Activated CD8-positive, alpha-beta memory T cell treated with anti-CD3 and anti-CD28 coated beads for 48 hours (primary cell): Measurements from ENCODE around the gene PRMT7.

Experiments used
- DNase-seq, 3 experiments: peaks; one replicate each; pipeline ENCODE4 v3.0.0-alpha.2; 2020; ENCODE audit warnings: low read depth in 2 of 3, low spot score in 2 of 3

Gene PRMT7

DNA sequence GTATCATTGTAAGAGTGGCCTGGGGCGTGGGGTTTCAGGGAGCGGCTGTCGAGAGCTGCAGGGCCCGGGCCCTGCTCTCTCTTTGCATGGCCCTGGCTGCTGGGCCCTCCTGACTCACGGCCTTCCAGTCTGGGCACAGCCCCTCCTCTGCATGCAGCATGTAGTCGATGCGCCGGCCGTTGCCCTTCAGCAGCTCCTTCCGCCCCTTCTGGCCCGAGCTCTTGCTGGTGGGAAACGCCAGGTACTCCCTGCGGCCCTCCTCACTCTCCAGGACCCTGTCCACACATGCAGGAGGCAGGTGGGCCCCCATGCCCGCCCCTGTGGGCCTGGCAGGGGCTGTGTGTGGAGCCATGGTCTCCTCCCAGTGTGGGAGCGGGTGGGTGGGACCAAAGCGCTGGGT lies 50.7 kb downstream of the PRMT7 start:
- no peak for DNase-seq

DNA sequence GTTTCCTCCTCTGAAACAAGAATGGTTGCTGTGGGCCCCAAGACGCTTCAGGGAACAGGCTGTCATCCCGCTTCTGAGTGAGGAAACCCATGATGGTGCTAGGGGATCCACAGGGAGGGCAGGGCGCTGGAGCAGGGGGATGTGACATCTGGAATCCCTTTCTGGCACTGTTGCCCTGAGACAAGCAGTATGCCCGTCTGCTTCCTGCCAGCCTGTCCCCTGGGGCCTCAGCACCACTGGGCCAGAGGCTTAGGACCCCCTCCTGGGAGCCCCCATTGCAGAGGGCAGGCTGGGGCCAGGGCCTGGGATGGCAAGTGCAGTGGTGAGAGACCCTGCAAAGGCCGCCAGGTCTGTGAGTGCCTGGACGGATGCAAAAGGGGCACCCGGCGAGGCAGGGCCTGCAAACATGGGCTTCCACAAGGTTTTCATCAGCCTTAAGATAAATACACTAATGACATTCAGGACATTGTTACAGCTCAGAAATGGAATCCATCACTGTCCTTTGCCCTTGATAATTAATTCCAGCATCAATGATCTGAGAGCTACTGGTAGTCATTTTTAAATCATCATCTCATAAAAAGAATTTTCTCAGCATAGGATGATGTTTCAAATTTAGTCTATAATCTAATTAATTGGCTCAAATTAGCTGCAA lies 51.6 kb downstream of the PRMT7 start:
- DNase-seq = no peak

DNA sequence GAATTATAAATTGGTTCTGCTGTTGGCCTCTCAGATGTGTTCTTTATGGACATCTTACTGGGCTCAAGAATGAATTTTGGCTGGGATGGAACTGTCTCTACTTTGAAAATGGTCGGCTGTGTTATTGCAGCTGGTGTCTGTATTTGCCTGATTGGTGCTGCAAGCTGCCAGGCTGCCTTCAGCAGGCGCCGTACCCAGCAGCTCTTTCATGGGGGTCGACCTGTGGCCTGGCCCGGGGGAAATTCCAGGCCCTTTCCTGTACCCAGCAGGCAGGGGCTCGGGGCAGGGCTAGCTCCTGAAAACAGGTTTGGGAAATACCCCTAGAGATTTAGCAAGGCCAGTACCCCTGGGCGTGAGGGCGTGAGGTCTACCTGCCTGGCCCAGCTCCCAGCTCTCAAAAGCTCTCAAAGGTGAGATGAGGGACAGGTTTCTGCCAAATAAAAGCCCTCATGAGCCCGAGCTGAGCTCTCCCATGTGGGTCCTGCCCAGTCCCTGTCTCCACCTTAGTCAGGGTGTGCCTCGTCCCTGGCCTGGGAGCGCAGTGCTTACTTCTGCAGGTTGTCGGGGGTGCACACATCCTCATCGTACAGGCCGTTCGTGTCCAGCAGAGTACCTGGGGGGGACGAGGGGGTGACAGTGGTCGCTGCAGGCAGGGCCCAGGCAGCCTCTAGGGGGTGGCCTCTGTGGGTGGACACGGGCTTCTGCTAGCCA lies 52.3 kb downstream of the PRMT7 start:
- DNase-seq = no peak

DNA sequence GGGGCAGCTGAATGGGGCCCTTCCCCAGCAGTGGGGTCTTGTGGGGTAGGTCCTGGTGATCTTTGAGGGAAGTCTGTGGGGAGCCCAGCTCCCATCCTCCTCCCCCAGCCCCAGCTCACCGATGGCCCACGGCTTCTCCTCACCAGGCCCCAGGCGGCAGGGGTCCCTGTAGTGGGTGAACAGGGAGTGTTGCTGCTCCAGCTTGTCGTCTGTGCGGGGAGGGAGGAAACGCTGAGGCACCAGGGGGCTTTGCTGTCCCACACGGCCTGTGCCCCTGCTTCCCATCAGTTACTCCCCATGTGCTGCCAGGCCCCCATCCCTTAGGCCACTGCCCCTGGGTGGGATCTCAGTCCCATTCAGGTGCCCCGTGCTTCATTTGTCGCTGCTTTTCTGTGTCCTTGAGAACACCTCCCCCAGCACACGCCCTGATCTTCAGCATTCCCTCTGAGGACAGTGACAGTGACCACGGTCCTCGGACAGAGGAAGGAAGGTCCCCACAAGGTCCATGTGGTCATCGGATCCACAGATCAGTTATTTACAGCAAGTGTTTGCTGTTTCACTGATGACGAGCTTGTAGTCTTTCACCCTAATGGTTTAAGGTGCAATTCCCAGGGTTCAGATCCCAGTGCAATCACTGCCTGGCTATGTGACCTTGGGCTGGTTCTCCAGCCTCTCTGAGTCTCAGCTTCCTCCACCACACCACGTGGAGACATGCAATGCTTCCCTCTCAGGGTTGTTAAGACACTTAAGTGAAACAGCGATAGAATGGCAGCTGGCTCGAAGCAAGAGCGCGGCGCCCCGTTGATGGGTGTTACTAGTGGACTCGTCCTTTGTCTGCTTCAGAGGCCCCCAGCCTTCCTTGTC lies 53.1 kb downstream of the PRMT7 start:
- DNase-seq = no peak

DNA sequence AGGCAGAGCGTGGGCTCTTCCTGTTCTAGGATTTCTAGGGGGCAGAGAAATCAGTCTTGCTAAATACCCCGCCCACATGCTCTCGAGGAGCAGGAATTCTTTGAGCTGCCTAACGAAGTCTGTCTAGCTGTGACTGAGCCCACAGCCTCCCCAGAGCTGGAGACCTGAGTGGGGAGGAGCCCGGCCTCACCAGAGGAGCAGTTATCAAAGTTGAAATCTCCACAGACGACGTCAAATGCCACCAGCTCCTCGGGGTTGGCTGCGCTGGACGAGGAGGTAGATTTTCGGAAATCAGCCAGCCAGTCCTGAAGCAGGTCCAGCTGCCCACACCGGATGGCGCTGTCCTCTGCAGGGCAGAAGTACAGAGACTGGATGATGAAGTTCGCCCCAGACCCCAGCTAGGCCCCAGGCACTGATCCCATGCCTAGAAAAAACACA lies 53.8 kb downstream of the PRMT7 start:
- DNase-seq = no peak

DNA sequence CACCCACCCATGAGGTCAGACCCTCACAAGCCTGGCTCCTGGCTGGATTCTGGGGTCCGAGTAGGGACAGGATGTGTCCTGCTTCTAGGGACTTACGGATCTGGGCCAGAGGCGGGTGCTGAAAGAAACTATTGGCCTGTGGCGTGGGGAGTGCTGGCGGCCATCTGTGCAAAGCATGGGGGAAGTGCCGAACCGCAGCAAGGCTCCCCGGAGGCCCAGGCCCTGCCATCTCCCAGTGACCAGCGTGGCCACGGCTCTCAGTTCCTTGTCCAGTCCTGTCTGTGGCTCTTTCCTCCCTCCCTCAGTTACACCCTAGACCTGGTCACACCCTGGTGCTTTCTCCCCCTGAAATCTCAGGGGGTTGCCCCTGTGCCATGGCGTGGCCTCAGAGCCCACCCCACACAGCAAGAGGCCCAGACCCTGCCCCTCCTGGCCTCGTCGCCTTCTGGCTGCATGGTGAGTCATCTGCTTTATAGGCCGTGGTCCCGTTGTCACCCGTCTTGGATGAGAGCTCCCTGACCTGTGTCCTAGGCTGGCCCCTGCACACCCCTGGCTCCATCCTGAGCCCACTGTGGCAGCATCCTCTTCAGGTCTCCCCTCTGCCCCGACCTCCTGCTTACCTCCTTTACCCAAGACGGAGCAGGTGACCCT lies 54.5 kb downstream of the PRMT7 start:
- DNase-seq = no peak

DNA sequence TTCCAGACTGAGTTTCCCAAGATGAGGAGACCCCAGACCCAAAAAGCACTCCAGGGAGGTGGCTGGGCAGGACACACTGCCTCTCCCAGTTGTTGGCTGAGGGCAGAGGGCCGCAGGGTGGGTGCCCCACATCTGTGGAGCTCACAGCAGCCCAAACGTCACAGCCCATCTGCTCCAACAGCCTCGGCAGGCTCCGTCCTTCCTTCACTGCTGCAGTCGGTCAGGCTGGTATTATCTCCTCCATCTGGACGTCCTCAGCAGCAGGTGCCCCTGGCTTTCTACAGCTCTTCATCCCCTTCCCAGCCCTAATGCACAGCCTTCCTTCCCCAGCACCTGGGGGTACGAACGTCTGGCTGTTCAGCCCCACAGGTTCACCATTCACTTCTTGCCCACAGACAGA lies 55.2 kb downstream of the PRMT7 start:
- no peak for DNase-seq

DNA sequence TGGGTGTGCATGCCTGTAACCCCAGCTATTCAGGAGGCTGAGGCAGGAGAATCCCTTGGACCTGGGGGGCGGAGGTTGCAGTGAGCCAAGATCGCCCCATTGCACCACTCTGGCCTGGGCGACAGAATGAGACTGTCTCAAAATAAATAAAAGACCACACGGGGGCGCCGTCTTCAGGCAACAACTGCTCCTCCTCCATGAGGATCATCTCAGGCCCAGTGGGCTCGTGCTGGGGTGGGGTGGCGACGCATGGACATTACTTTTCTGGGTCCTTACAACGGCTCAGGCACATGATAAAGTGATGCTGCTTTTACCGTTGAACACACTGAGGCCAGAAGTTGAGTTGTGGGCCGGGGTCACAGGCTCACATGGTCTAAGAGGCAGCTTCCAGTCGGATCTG lies 56.2 kb downstream of the PRMT7 start:
- no peak for DNase-seq

DNA sequence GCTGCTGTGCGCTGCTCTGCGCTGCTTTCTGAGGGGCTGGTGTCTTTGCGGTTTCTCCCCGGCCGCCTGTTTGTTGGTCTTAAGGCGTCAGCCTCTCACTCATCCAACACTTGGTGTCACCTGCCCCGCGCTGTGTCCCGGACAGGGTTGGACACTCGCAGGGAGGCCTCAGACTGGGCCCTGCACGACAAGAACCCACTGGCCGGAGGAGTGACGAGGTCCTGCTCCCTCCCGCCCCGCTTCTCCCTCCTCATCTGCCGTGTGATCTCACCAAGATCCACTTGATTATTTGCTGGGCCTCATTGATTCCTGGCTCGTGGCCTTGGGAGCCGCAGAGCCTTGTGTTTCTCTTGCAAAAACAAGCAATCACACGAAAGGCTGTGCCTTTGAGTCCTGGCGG lies 56.6 kb downstream of the PRMT7 start:
- DNase-seq = no peak

DNA sequence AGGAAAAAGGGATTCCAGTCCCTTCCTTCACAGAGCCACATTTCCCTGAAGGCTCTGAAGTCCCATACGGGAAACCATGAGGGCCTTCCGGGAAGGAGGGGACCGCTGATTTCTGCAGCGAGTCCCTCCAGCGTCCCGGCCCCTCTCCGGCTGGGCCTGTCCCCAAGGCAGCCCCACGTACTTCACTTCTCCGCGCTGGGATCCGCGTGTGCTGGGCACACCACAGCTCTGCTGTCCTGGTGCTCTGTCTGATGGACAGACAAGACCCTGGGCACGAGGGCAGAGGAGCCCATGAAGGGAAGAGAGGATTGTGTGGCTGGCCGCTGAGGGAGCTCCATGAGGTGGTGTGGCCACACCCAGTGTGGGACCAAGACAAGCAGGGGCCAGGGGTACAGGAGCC lies 57.1 kb downstream of the PRMT7 start:
- DNase-seq = no peak

DNA sequence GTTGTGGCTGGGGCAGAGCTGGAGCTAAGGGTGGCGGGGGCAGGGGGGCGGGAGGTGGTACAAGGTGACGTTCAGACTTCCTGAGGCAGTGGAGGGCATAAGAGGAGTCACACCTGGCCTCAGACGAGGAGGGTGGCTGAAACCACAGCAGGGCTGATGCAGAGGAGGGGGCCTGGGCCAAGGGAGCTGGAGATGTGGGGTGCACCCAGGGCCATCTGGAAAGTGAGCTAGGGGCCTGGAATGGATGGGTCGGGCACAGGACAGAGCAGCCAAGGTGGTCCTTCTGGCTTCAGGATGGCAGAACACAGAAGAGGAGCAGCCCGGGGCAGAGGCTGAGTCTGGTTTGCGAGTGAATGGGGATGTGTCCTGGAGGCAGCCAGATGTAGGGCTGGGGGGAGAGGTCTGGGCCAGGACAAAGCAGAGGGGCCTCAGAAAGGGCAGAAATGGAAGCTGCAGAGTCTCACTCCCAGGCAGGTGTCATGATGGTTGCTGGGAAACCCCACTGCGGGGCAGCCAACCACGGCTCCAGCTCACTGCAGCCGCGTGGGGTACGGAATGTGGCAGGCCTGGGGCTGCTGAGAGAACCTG lies 57.6 kb downstream of the PRMT7 start:
- DNase-seq = no peak

DNA sequence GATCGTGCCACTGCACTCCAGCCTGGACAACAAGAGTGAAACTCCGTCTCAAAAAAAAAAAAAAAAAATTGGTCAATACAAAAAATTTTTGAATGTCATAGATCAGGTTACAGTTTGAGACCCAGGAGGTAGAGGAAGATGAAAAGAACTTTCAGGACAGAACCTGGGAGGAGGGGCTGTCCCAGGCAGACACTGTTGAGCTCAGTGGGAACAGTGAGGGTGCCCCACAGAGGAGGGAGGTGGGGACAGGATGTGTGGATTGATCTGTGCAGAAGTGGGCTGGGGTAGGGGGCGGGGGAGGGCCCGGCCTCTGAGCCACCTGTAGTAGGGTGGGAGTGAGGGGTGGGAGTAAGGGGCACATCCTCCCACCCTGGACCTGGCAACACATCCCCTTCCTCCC lies 58.3 kb downstream of the PRMT7 start:
- no peak for DNase-seq

DNA sequence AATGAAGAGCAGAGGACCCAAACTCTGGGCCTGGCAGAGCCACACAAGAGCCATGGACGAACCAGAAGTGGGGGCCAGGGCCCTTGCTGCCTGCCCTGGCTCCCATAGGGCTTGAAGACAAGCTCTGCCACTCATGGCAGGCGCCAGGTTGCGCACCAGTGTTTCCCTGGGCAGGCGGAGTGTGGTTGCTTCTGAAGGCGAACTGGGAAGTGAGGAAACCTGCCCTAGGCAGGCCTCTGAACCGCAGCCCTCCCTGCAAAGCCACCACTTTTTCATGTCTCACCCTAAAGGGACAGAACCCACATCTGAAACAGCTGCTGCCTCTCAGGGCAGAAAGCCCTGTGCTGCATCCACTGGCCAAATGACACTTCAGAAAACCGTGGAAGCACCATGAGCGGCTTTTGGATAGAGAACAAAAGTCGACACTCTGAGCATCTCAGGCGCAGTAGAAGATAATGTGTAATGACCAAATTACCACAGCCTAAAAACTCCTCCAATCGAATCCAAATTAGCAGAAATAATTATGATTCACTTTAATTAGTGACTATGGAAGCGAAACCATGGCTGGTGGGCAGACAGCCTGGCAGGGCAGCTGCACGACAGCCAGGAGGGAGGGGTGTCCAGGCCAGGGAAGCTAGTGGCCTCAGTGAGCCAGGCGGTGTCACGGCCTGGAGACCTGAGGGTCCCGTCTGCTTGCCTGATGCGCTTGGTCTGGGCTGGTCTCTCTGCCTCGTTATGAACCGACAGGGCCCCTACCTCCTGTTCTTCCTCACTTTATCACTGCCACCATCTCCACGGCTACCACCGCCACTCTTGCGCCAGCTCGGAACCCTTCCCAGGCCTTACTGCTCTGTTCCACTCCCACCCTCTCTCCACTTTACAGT lies 59.1 kb downstream of the PRMT7 start:
- DNase-seq = peak in 1 of 3 experiments; percentile 30

DNA sequence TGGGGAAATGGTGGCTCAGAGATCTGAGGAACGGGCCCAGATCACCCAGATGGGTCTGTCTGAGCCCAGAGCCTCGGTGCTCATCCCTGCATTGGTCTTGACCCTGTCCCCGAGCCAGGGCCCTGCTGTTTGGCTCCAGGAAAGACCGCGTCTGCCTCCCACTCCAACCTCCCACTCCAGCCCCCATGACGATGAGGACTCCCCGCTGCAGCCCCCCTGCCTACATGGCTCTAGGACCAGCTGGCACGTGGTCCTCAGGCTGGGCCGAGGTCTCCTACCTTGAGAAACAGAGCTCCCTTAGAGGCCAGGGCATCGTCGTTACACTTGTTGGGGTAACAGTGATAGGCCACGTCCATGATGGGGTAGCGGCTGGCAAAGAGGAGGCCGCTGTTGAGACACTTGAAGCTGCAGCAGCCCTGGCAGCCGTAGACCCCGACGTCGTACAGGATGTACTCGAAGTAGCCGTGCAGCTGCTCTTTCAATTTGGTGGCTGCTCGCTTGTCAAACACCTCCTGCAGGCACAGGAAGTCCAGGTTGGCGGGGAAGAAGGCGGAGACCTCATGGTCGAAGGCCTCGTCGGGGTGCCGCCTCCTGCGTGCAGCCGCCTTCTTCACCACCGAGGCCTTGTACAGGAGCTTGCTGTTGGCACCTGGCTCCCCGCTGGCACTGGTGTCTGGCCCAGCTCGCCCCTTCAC lies 59.9 kb downstream of the PRMT7 start:
- no peak for DNase-seq

DNA sequence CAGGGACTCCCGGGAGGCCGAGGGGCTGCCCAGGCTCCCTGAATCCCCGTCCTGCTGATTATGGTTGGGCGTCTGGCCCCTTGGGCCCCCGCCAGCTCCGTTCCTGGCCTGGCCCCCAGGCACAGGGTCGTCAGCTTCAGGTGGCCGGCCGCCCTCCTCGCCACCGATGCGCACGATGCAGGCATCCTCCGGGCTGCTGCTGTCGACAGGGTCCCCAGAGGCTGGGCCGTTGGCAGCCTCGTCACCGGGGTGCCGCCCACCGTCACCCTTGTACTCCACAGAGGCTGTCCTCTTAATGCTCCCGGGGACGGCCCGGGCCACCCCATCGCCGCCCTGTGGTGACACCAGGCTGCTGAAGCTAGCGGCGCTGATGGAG lies 60.4 kb downstream of the PRMT7 start:
- no peak for DNase-seq

DNA sequence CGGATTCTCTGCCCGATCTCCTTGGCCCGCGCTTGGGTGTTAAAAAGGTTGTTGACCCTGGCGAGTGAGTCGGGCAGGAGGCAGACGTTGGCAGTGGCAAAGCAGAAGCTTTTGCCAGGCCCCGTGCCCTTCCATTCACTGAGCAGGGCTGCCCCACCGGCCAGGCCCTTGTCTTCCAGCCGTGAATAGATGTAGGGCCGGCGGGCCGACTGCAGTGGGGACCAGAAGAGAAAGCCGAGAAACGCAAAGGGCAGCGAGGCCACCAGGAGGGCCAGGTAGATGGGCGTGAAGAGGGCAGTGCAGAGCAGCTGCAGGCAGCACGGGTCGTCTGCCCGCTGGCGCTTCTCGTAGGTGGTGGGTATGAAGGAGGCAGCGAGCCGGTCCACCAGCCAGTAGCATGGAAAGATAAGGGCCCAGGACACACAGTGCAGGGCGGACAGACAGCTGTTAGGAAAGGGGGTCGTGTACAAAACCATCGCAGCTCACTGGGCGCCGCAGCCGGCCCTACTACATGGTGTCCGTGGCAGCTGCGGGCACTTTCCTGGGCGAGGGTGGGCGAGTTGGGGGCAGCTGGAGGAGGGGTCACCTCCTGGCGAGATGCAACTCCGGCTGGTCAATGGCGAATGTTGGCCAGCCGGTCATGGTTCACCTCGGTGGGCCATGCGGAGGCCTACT lies 61.0 kb downstream of the PRMT7 start:
- DNase-seq = no peak

DNA sequence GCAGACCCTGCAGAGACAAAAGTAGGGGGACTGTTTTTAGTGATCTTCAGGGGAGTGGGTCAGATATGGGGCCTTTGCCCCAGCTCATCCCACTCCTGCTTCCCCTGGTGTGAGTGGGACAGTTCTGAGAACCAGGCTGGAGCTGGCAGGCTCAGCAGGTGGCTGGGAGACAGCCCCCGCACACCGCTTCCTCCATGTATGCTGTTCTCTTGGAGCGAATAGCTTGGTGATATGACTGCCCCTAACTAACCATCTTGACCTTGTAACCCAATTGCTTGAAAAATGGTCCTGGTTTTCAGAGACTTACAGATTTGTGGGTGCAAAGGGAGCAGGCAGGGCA lies 61.5 kb downstream of the PRMT7 start:
- no peak for DNase-seq

DNA sequence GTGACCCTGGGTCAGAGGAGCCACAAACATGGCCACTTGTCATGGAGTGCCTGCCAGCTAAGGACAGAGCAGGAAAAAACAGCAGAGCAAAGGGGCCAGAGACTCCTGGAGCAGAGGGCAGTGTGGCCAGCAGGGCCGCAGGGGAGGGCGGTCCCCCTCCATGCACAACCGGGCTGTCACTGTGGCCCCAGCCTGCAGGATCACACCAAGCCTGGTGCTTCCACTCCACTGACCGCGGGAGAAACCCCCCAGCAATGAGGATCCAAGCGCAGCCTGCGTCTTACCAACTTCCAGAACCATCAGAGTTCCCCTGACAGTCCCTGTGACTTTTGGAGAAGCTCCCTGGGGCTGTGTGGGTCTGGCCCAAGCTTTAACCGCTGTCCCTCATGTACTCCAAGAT lies 62.0 kb downstream of the PRMT7 start:
- DNase-seq = no peak

DNA sequence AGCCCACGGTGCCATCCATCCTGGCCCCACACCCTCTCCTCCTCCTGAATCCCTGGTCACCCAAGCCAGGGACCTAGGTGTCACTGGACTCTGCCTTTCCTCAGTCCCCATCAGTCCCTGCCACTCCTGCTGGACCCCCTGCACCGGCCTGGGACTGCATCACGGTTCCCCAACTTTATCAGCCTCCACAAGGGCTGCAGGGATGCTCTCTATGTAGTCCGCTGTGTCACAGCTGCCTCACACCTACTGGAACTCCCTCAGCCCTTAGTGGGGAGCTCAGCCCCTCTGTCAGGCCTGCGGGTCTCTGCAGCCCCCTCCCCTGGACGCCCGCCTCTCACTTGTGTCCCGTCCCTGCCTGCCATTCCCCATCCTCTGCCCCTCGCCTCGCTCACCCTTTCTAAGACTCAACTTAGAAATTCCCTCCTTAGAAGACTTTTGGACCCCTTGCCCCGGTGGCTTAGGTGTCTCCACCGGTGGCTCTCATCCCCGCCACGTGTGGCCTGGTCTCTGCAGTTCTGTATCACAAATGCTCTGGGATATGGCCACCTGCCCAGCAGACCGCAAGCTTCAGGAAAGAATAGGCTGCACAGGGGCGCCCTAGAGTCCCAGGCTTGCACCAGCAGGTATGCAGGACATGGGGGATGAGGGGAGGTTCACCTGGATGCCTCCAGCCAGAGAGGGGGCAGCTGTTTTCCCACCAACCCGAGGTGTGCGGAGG lies 62.9 kb downstream of the PRMT7 start:
- no peak for DNase-seq
